Esophagus muscularis mucosa (tissue), 4 donors: ENCODE results near the gene B3GLCT. TPM values are rescaled to one million over a fixed set of nuclear protein-coding genes. Genes with fewer than 3 reads are reported as not detected.

Experiments used
- DNase-seq: peaks from one replicate; pipeline ENCODE4 v3.0.0-alpha.2; 2017; ENCODE audit errors: extremely low spot score
- H3K27ac ChIP-seq, 4 donors: fragments of 200-600 bp; sonication (generic); replicated peaks in 1 of 4; 1 replicate in 3 of 4; 2 replicates in 1 of 4; pipeline ENCODE4 v1.5.1; 2016 to 2019; ENCODE audit warnings: mild to moderate bottlenecking in 1 of 4
- H3K27me3 ChIP-seq, 4 donors: fragments of 200-600 bp; sonication (generic); one replicate each; pipeline versions ENCODE4 v1.5.1 to v1.6.0; 2016 to 2019
- H3K36me3 ChIP-seq, 4 donors: fragments of 200-600 bp; sonication (generic); one replicate each; pipeline ENCODE4 v1.5.1; 2016 to 2019
- H3K4me1 ChIP-seq, 4 donors: fragments of 200-600 bp; sonication (generic); one replicate each; pipeline ENCODE4 v1.5.1; 2016 to 2019
- H3K4me3 ChIP-seq, 4 donors: fragments of 200-600 bp; sonication (generic); 1 replicate in 2 of 4; 2 replicates in 2 of 4; pipeline ENCODE4 v1.5.1; 2016 to 2019; ENCODE audit warnings: mild to moderate bottlenecking in 4 of 4, moderate library complexity in 1 of 4
- H3K9me3 ChIP-seq, 4 donors: fragments of 200-600 bp; sonication (generic); 1 replicate in 3 of 4; 2 replicates in 1 of 4; pipeline ENCODE4 v1.5.1; 2016 to 2019
- CTCF ChIP-seq, 3 experiments: fragments of 200-600 bp in 2 of 3; fragments of 450-650 bp in 1 of 3; sonication (generic) in 2 of 3; IDR thresholded peaks; one replicate each; pipeline ENCODE4 v1.5.1; 2017 to 2019; ENCODE audit warnings: antibody characterized with exemption in 3 of 3, mild to moderate bottlenecking in 2 of 3, moderate library complexity in 1 of 3
- EP300 ChIP-seq: sonication (generic); formaldehyde crosslinking; IDR thresholded peaks from one replicate; pipeline ENCODE4 v1.6.1; 2017; ENCODE audit warnings: antibody characterized with exemption
- POLR2A ChIP-seq: fragments of 450-650 bp; IDR thresholded peaks from one replicate; pipeline ENCODE4 v1.6.1; 2017; ENCODE audit warnings: antibody characterized with exemption, moderate library complexity, mild to moderate bottlenecking, low read depth
- POLR2AphosphoS5 ChIP-seq, 2 donors: sonication (generic); formaldehyde crosslinking; IDR thresholded peaks; one replicate each; pipeline ENCODE4 v1.6.1; 2017; ENCODE audit warnings: antibody characterized with exemption in 2 of 2
- WGBS: methylation state at CpG from one replicate; pipeline ENCODE4 v1.1.5; 2018; 5-methylcytosine and 5-hydroxymethylcytosine counted together
- intact Hi-C: fragments of 100-400 bp; cut with DNase I; formaldehyde crosslinking; loops from one replicate; pipeline ENCODE4 v1.15.1; 2023
- total RNA-seq, 4 donors: library from RNA; depleted of rRNA; stranded (reverse); fragments of >200 nt; gene quantifications; one replicate each; pipeline versions ENCODE4 v1.1.0 to v1.2.1, GENCODE V29; 2016

The B3GLCT gene
- total RNA-seq, 4 donors from 2014 or later, result 5.2 to 8.8 (median 5.6) TPM

GRCh38 chr13:31166591-31166990 is 33.2 kb upstream of the B3GLCT start:
- Histone ChIP-seq H3K36me3 (no peaks in the 10 kb centered on the region), H3K27ac (no peak overlapping the region), H3K9me3 (no peaks in the 10 kb centered on the region), H3K4me1 (peaks cover 4 to 11% (median 9%) of the 10 kb centered on the region in 4 donors), H3K27me3 (no peaks in the 10 kb centered on the region), H3K4me3 (no peak overlapping the region)
- DNase-seq, result no peak
- 77% methylated on average over 3 of the region's 3 CpGs for WGBS
- TF ChIP-seq POLR2AphosphoS5 (IDR thresholded peaks at IDR 0.05) (no peak), EP300 (no peak), CTCF (IDR thresholded peaks at IDR 0.05) (no peak), POLR2A (no peak)
- intact Hi-C loops, result loop anchor here (10.0 kb wide), 2 partner anchors 302 to 1042 kb away; no protein-coding TSS in a partner anchor

GRCh38 chr13:31167490-31167889 is 32.3 kb upstream of the B3GLCT start:
- intact Hi-C loops, result loop anchor here (10.0 kb wide), 2 partner anchors 303 to 1043 kb away; no protein-coding TSS in a partner anchor
- H3K36me3 ChIP-seq, result no peaks in the 10 kb centered on the region
- TF ChIP-seq POLR2A (no peak), EP300 (no peak), POLR2AphosphoS5 (IDR thresholded peaks at IDR 0.05) (no peak), CTCF (IDR thresholded peaks at IDR 0.05) (no peak)
- peaks cover 4 to 11% (median 9%) of the 10 kb centered on the region in 4 donors for H3K4me1 ChIP-seq
- no peak overlapping the region for H3K4me3 ChIP-seq
- no peak for DNase-seq
- H3K27ac ChIP-seq, result no peak overlapping the region
- H3K27me3 ChIP-seq, result no peaks in the 10 kb centered on the region
- H3K9me3 ChIP-seq, result no peaks in the 10 kb centered on the region

- TF ChIP-seq POLR2AphosphoS5 (IDR thresholded peaks at IDR 0.05), result no peak
- no peak for TF ChIP-seq EP300
- TF ChIP-seq CTCF (IDR thresholded peaks at IDR 0.05), result no peak
- TF ChIP-seq POLR2A, result no peak
- intact Hi-C loops, result loop anchor here (10.0 kb wide), 2 partner anchors 303 to 1043 kb away; no protein-coding TSS in a partner anchor
- no peaks in the 10 kb centered on the region for H3K36me3 ChIP-seq
- DNase-seq, result no peak
- H3K4me1 ChIP-seq, result peaks cover under 1 to 6% (median 3%) of the 10 kb centered on the region in 4 donors
- no peaks in the 10 kb centered on the region for H3K27me3 ChIP-seq
- no peak overlapping the region for H3K27ac ChIP-seq
- no peak overlapping the region for H3K4me3 ChIP-seq
- H3K9me3 ChIP-seq, result no peaks in the 10 kb centered on the region
- WGBS, result 36% methylated on average over 2 of the region's 2 CpGs
Observed at GRCh38 chr13:31168166-31168565, 31.6 kb upstream of the B3GLCT start.

GRCh38 chr13:31168736-31169135 is 31.0 kb upstream of the B3GLCT start:
- no peaks in the 10 kb centered on the region for H3K36me3 ChIP-seq
- no peak for DNase-seq
- no peak overlapping the region for H3K27ac ChIP-seq
- 97% methylated on average over 11 of the region's 11 CpGs for WGBS
- intact Hi-C loops, result loop anchor here (10.0 kb wide), 2 partner anchors 304 to 1044 kb away; no protein-coding TSS in a partner anchor
- H3K4me3 ChIP-seq, result no peak overlapping the region
- no peaks in the 10 kb centered on the region for H3K27me3 ChIP-seq
- TF ChIP-seq CTCF (IDR thresholded peaks at IDR 0.05) (no peak), POLR2A (no peak), EP300 (no peak), POLR2AphosphoS5 (IDR thresholded peaks at IDR 0.05) (no peak)
- H3K4me1 ChIP-seq, result peaks cover 0 to under 1% (median 0%) of the 10 kb centered on the region in 4 donors
- H3K9me3 ChIP-seq, result no peaks in the 10 kb centered on the region

GRCh38 chr13:31172001-31172400 is 27.8 kb upstream of the B3GLCT start:
- WGBS, result 75% methylated on average over 3 of the region's 3 CpGs
- no peak for DNase-seq
- H3K27me3 ChIP-seq, result no peaks in the 10 kb centered on the region
- no peak for TF ChIP-seq POLR2AphosphoS5 (IDR thresholded peaks at IDR 0.05)
- no peak for TF ChIP-seq POLR2A
- TF ChIP-seq EP300, result no peak
- TF ChIP-seq CTCF (IDR thresholded peaks at IDR 0.05), result no peak
- H3K4me1 ChIP-seq, result peaks cover 0 to 5% (median 0%) of the 10 kb centered on the region in 4 donors
- intact Hi-C loops, result no loop called here
- no peaks in the 10 kb centered on the region for H3K36me3 ChIP-seq
- no peak overlapping the region for H3K27ac ChIP-seq
- H3K9me3 ChIP-seq, result no peaks in the 10 kb centered on the region
- no peak overlapping the region for H3K4me3 ChIP-seq
